ENCODE data around the gene CENPO. TPM values are rescaled to one million over a fixed set of nuclear protein-coding genes. Genes with fewer than 3 reads are reported as not detected.

CENPO gene
- total RNA-seq, 1 donor from 2014 or later, result not detected

GRCh38 chr2:24771764-24772586 is 21.2 kb upstream of the CENPO start:
- Histone ChIP-seq H3K4me3 (no peak overlapping the region), H3K36me3 (peaks cover 0 to 14% of the 10 kb centered on the region in 2 donors), H3K4me1 (no peaks in the 10 kb centered on the region), H3K27ac (no peak overlapping the region), H3K27me3 (no peaks in the 10 kb centered on the region), H3K9me3 (no peaks in the 10 kb centered on the region)
- intact Hi-C loops (cut with DNase I), result no loop called here
- TF ChIP-seq CTCF (IDR thresholded peaks at IDR 0.05), result no peak
- DNase-seq (ENCODE audit: low spot score in 2 of 2), result no peak

- H3K27ac ChIP-seq, result no peak overlapping the region
- no peaks in the 10 kb centered on the region for H3K4me1 ChIP-seq
- peaks cover 0 to 11% of the 10 kb centered on the region in 2 donors for H3K36me3 ChIP-seq
- intact Hi-C loops (cut with DNase I), result no loop called here
- H3K9me3 ChIP-seq, result no peaks in the 10 kb centered on the region
- no peak for DNase-seq (ENCODE audit: low spot score in 2 of 2)
- H3K27me3 ChIP-seq, result no peaks in the 10 kb centered on the region
- TF ChIP-seq CTCF (IDR thresholded peaks at IDR 0.05), result no peak
- no peak overlapping the region for H3K4me3 ChIP-seq
These were observed 18.9 kb upstream of the CENPO start for GRCh38 chr2:24774373-24774772.

DNA sequence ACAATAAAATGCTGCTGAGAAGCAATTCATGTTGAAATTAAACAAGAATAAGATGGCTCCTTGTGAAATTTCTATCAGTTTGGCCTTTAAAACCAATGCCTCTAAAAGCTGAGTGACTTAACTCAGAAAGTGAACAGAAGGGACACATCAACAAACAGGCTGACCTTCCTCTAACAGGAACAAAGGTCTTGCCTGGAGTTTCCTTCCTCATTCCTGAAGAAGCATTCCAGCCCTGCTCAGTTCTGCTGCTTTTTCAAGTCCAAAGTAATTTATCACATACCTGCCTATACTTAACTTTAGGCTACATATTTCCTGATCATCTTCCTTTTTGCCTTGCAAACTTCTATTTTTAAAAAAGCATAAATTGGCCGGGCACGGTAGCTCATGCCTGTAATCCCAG is 14.1 kb upstream of the CENPO start:
- Histone ChIP-seq H3K9me3 (no peaks in the 10 kb centered on the region), H3K4me1 (no peaks in the 10 kb centered on the region), H3K4me3 (no peak overlapping the region), H3K27me3 (no peaks in the 10 kb centered on the region), H3K36me3 (no peaks in the 10 kb centered on the region), H3K27ac (no peak overlapping the region)
- no peak for TF ChIP-seq CTCF (IDR thresholded peaks at IDR 0.05)
- DNase-seq (ENCODE audit: low spot score in 2 of 2), result no peak
- intact Hi-C loops (cut with DNase I), result no loop called here

DNA sequence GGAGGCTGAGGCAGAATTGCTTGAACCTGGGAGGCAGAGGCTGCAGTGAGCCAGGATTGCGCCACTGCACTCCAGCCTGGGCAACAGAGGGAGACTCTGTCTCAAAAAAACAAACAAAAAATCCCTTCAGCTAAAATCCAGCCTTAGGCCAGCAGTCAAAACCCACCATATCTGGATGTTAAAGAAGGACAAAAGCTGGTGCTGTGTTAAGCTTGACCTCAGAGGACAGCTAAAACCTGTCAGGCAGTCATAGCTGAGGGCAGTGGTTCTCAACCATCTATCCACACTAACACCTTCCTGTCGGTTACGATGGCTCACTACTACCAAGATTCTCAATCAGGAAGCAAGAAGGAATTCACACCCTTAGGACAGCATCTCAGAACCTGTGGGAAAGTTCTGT is 9.6 kb upstream of the CENPO start:
- H3K27ac ChIP-seq, result no peak overlapping the region
- no peak overlapping the region for H3K4me3 ChIP-seq
- intact Hi-C loops (cut with DNase I), result no loop called here
- no peaks in the 10 kb centered on the region for H3K9me3 ChIP-seq
- no peaks in the 10 kb centered on the region for H3K36me3 ChIP-seq
- no peak for DNase-seq (ENCODE audit: low spot score in 2 of 2)
- no peaks in the 10 kb centered on the region for H3K4me1 ChIP-seq
- H3K27me3 ChIP-seq, result no peaks in the 10 kb centered on the region
- TF ChIP-seq CTCF (IDR thresholded peaks at IDR 0.05), result no peak

GRCh38 chr2:24785671-24786321 is 7.4 kb upstream of the CENPO start:
- Histone ChIP-seq H3K4me1 (no peaks in the 10 kb centered on the region), H3K9me3 (no peaks in the 10 kb centered on the region), H3K27ac (no peak overlapping the region), H3K36me3 (no peaks in the 10 kb centered on the region), H3K27me3 (no peaks in the 10 kb centered on the region), H3K4me3 (no peak overlapping the region)
- no peak for TF ChIP-seq CTCF (IDR thresholded peaks at IDR 0.05)
- intact Hi-C loops (cut with DNase I), result no loop called here
- DNase-seq (ENCODE audit: low spot score in 2 of 2), result no peak
